Left lung (tissue), 10 donors: ENCODE data around the gene DNAAF3. TPM values are rescaled to one million over a fixed set of nuclear protein-coding genes. Genes with fewer than 3 reads are reported as not detected.
"Not testable (repeated sequence)": the region's sequence is repeated elsewhere in the genome, so short reads cannot be mapped to it uniquely, and the experiment has no call there.

Experiments used
- ATAC-seq: fragments of 200-7000 bp; cut with Tn5 transposase; one replicate; pipeline ENCODE4 v1.9.1; 2020; ENCODE audit warnings: moderate library complexity
- DNase-seq, 4 donors: peaks; one replicate each; pipeline ENCODE4 v3.0.0-alpha.2; 2013 to 2020
- H3K27ac ChIP-seq, 2 donors: fragments of 200-600 bp; sonication (generic) in 1 of 2; one replicate each; pipeline versions ENCODE4 v1.5.0 to v1.8.0; 2020 to 2021
- H3K27me3 ChIP-seq, 2 donors: fragments of 200-600 bp; sonication (generic) in 1 of 2; one replicate each; pipeline versions ENCODE4 v1.5.0 to v1.8.0; 2020 to 2021
- H3K36me3 ChIP-seq, 2 donors: fragments of 200-600 bp; sonication (generic) in 1 of 2; one replicate each; pipeline versions ENCODE4 v1.5.0 to v1.8.0; 2020 to 2021
- H3K4me1 ChIP-seq, 2 donors: fragments of 200-600 bp; one replicate each; pipeline ENCODE4 v1.8.0; 2021
- H3K4me3 ChIP-seq, 2 donors: fragments of 200-600 bp; sonication (generic) in 1 of 2; one replicate each; pipeline versions ENCODE4 v1.5.0 to v1.8.0; 2020 to 2021; ENCODE audit warnings: mild to moderate bottlenecking in 1 of 2
- H3K9me3 ChIP-seq, 2 donors: fragments of 200-600 bp; sonication (generic) in 1 of 2; one replicate each; pipeline versions ENCODE4 v1.5.0 to v1.8.0; 2020 to 2021
- CTCF ChIP-seq, 2 donors: fragments of 200-600 bp; sonication (generic) in 1 of 2; IDR thresholded peaks; one replicate each; pipeline versions ENCODE4 v1.5.0 to v1.8.0; 2021; ENCODE audit warnings: antibody characterized with exemption in 2 of 2
- intact Hi-C, 2 donors: fragments of 100-400 bp; cut with DNase I; formaldehyde crosslinking; loops; one replicate each; pipeline versions ENCODE4 v1.11.2 to v1.14.2; 2022
- polyA plus RNA-seq, 6 donors: library from polyadenylated mRNA; unstranded; fragments of 120-200 nt; gene quantifications; one replicate each; pipeline ENCODE4 v1.2.1, GENCODE V29; 2013; ENCODE audit not compliant: insufficient read length in 6 of 6
- total RNA-seq, 2 donors: library from RNA; stranded (reverse); fragmentation: NEBNext Ultra II Directional; extraction: Animal tissue kit (Norgen Biotek cat#: 25700); gene quantifications; one replicate each; pipeline ENCODE4 v1.2.1, GENCODE V29; 2021
- donor health status: DM: no; HTN: yes; CAD: no.
- donor health status: DM: no; HTN: no; CAD: no.

Gene DNAAF3
- total and polyA plus RNA-seq, 8 donors = 0.76 to 11.0 (median 5.4) TPM

DNA sequence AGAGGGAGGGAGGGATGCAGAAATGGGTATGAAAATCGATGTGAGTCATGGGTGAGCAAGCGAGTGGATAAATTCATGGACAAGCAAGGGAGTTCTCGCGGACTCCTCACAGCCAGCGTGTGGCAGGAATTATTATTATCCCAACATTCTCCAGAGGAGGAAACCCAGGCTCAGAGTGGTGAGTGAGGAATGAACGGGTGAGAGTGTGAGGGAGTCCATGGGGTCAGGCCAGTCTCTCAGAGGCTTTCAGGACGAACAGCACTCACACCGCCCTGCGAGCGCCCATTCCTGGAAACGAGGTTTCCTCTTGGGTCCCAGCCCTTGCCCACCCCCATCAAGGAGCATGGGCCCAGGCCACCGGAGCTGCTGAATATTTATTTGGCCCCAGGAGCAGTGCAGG lies 6.3 kb upstream of the DNAAF3 start:
- intact Hi-C loops = no loop called here
- no peak for TF ChIP-seq CTCF (IDR thresholded peaks at IDR 0.05)
- Histone ChIP-seq H3K9me3 (no peaks in the 10 kb centered on the region), H3K36me3 (no peaks in the 10 kb centered on the region), H3K27ac (no peak overlapping the region), H3K4me1 (peaks cover 6 to 10% of the 10 kb centered on the region in 2 donors), H3K27me3 (peaks cover 66 to 100% of the 10 kb centered on the region in 2 donors), H3K4me3 (no peak overlapping the region)
- ATAC-seq (no peak), DNase-seq (no peak)

DNA sequence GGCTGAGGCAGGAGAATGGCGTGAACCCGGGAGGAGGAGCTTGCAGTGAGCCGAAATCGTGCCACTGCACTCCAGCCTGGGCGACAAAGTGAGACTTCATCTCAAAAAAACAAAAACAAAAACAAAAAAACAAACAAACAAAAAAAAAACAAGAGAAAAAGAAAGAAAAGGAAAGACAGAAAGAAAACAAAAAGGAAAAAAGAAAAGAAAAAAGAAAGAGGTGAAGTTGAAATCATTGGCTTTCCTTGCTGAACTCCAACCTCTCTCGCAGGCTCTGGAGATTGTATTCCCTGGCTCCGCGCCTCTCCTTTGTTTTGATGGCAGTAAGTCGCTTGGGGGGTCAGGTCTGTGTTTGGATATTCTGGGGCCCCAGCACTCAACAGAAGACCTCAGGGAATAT lies 5.9 kb upstream of the DNAAF3 start:
- DNase-seq, H3K4me1 ChIP-seq, H3K36me3 ChIP-seq, ATAC-seq, H3K9me3 ChIP-seq, H3K4me3 ChIP-seq, intact Hi-C loops, H3K27ac ChIP-seq: not testable (repeated sequence)
- peaks cover 68 to 100% of the 10 kb centered on the region in 2 donors for H3K27me3 ChIP-seq

GRCh38 chr19:55171440-55171839 lies 5.0 kb upstream of the DNAAF3 start:
- TF ChIP-seq CTCF (IDR thresholded peaks at IDR 0.05) = no peak
- intact Hi-C loops = no loop called here
- H3K27me3 ChIP-seq = peaks cover 62 to 100% of the 10 kb centered on the region in 2 donors

DNA sequence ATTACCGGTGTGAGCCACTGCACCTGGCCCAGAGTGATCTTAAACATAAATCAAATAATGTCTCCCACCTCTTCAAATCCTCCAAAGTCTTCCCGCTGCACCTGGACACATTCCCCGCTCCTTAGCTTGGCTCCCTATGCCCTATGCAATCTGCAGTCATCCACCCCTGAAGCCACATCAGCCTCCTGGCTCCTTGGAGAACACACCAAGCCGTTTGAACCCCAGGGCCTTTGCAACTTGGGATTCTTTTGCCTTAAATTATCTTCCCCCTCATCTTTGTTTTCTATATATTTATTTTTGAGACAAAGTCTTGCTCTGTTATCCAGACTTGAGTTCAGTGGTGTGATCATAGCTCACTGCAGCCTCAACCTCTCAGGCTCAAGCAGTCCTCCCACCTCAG lies 2.7 kb upstream of the DNAAF3 start:
- H3K4me3 ChIP-seq = no peak overlapping the region
- no peak for TF ChIP-seq CTCF (IDR thresholded peaks at IDR 0.05)
- DNase-seq (no peak), ATAC-seq (no peak)
- peaks cover 6 to 15% of the 10 kb centered on the region in 2 donors for H3K4me1 ChIP-seq
- no peaks in the 10 kb centered on the region for H3K36me3 ChIP-seq
- H3K9me3 ChIP-seq = no peaks in the 10 kb centered on the region
- H3K27me3 ChIP-seq = peaks cover 49 to 100% of the 10 kb centered on the region in 2 donors
- intact Hi-C loops = no loop called here
- no peak overlapping the region for H3K27ac ChIP-seq

More at GRCh38 chr19:55171440-55171839, 5.0 kb upstream of the DNAAF3 start:
- H3K27ac ChIP-seq = no peak overlapping the region
- H3K9me3 ChIP-seq = no peaks in the 10 kb centered on the region
- no peak overlapping the region for H3K4me3 ChIP-seq
- no peaks in the 10 kb centered on the region for H3K36me3 ChIP-seq
- ATAC-seq (no peak), DNase-seq (no peak)
- peaks cover 6 to 14% of the 10 kb centered on the region in 2 donors for H3K4me1 ChIP-seq

DNA sequence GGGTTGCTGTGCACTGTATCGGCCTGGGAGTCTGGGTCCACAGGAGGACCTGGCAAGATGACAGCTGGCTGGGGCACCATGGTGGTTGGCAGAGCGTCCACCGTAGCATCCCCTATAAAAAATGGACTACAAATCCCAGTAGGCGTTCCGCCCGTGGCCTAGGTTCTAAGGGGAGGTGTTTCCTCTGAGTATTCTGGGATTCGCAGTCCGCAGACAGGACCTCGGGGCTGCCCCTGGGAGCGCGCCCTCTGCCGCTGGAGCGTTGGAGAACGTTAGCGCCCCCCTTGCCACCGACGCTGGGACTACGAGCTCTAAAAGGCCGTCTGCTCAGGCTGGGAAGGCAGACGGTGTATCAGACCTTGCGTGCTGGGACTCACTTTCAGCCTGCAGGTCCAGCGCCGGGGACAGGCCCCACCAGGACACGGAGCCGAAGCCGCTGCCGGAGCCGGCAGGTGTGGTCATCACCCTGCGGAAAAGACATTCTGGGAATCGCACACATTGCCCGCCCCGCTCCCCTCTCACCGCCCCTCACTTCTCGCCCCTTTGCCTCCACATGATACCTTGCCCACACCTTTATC lies 372 bp downstream of the DNAAF3 start:
- peak; percentile 76 for ATAC-seq
- H3K4me1 ChIP-seq = peaks cover 0 to 6% of the 10 kb centered on the region in 2 donors
- TF ChIP-seq CTCF (IDR thresholded peaks at IDR 0.05) = no peak
- H3K27ac ChIP-seq = no peak overlapping the region
- intact Hi-C loops = no loop called here
- DNase-seq = peak in 2 of 4 donors; percentile 66 to 76
- peaks cover 42 to 100% of the 10 kb centered on the region in 2 donors for H3K27me3 ChIP-seq
- no peaks in the 10 kb centered on the region for H3K36me3 ChIP-seq
- no peaks in the 10 kb centered on the region for H3K9me3 ChIP-seq
- peak overlapping the region; percentile 19 to 35 for H3K4me3 ChIP-seq
